Neural crest cell (in vitro differentiated cells): ENCODE results near the gene CHIC1. TPM values are rescaled to one million over a fixed set of nuclear protein-coding genes. Genes with fewer than 3 reads are reported as not detected.
"Not testable (repeated sequence)": the region's sequence is repeated elsewhere in the genome, so short reads cannot be mapped to it uniquely, and the experiment has no call there.

Source experiments
- DNase-seq: peaks from one replicate; pipeline ENCODE4 v3.0.0; 2021; ENCODE audit warnings: low read depth, mixed read lengths, low spot score
- H3K27ac Mint-ChIP-seq: one replicate; pipeline ENCODE4 v1.8.0; 2021; ENCODE audit warnings: mild to moderate bottlenecking, mixed read lengths; ENCODE audit not compliant: unreplicated experiment
- H3K27me3 Mint-ChIP-seq: 2 replicates; pipeline ENCODE4 v1.8.0; 2021; ENCODE audit warnings: low read depth, mild to moderate bottlenecking, mixed read lengths
- H3K36me3 Mint-ChIP-seq: 2 replicates; pipeline ENCODE4 v1.8.0; 2021; ENCODE audit warnings: low read depth, mild to moderate bottlenecking, mixed read lengths
- H3K4me1 Mint-ChIP-seq: 2 replicates; pipeline ENCODE4 v1.8.0; 2021; ENCODE audit warnings: mixed read lengths
- H3K4me3 Mint-ChIP-seq: one replicate; pipeline ENCODE4 v1.8.0; 2021; ENCODE audit warnings: mild to moderate bottlenecking, mixed read lengths
- H3K9me3 Mint-ChIP-seq: 2 replicates; pipeline ENCODE4 v1.8.0; 2021; ENCODE audit warnings: mixed read lengths
- total RNA-seq: library from RNA; stranded (reverse); gene quantifications from 2 replicates; pipeline ENCODE4 v1.2.1, GENCODE V29; 2021
- TF ChIP-seq, protein P1 (sequence below): fragments of 200-600 bp; sonication (generic); conservative IDR thresholded peaks from 2 replicates; pipeline ENCODE4 v1.5.0; 2021; ENCODE audit warnings: antibody characterized with exemption, mild to moderate bottlenecking

Gene CHIC1
- total RNA-seq, 1 donor from 2014 or later = 8.5 TPM

DNA sequence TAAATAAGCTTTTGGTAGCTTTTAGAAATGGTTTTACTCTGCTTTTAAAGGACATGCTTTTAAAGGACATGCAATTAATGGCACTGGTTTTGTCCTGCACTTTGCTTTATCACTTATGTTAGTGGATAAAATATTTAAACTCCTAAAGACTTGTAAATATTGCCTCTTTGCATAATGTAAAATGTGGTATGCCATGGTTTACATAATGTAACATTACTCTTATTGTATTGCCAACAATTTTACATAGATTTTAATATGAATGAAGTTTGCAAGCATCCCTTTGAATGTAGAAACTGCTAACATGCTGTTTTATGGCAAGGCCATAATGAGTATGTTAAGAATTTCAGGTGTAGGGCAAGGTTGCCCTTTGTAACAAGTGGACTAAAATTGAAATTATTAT, 118.4 kb downstream of the CHIC1 start:
- no peak for DNase-seq
- H3K27ac Mint-ChIP-seq = no peak overlapping the region
- no peaks in the 10 kb centered on the region for H3K9me3 Mint-ChIP-seq

GRCh38 chrX:73683236-73683859, 120.4 kb downstream of the CHIC1 start:
- Mint-ChIP-seq H3K9me3 (peaks cover 2% of the 10 kb centered on the region), H3K4me3 (no peak overlapping the region), H3K36me3 (peaks cover 10% of the 10 kb centered on the region), H3K27me3 (no peaks in the 10 kb centered on the region), H3K4me1 (no peaks in the 10 kb centered on the region), H3K27ac (no peak overlapping the region)
- DNase-seq = no peak
- TF ChIP-seq, protein P1, sequence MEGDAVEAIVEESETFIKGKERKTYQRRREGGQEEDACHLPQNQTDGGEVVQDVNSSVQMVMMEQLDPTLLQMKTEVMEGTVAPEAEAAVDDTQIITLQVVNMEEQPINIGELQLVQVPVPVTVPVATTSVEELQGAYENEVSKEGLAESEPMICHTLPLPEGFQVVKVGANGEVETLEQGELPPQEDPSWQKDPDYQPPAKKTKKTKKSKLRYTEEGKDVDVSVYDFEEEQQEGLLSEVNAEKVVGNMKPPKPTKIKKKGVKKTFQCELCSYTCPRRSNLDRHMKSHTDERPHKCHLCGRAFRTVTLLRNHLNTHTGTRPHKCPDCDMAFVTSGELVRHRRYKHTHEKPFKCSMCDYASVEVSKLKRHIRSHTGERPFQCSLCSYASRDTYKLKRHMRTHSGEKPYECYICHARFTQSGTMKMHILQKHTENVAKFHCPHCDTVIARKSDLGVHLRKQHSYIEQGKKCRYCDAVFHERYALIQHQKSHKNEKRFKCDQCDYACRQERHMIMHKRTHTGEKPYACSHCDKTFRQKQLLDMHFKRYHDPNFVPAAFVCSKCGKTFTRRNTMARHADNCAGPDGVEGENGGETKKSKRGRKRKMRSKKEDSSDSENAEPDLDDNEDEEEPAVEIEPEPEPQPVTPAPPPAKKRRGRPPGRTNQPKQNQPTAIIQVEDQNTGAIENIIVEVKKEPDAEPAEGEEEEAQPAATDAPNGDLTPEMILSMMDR = no peak

More for the DNA sequence above, 118.4 kb downstream of the CHIC1 start:
- TF ChIP-seq, protein P1 = no peak
- Mint-ChIP-seq H3K4me1 (no peaks in the 10 kb centered on the region), H3K36me3 (peaks cover 8% of the 10 kb centered on the region), H3K4me3 (no peak overlapping the region), H3K27me3 (no peaks in the 10 kb centered on the region)

GRCh38 chrX:73707014-73707413, 144.0 kb downstream of the CHIC1 start:
- H3K27me3 Mint-ChIP-seq, H3K4me3 Mint-ChIP-seq, H3K36me3 Mint-ChIP-seq, H3K4me1 Mint-ChIP-seq, DNase-seq, H3K27ac Mint-ChIP-seq: not testable (repeated sequence)
- peaks cover 16% of the 10 kb centered on the region for H3K9me3 Mint-ChIP-seq

DNA sequence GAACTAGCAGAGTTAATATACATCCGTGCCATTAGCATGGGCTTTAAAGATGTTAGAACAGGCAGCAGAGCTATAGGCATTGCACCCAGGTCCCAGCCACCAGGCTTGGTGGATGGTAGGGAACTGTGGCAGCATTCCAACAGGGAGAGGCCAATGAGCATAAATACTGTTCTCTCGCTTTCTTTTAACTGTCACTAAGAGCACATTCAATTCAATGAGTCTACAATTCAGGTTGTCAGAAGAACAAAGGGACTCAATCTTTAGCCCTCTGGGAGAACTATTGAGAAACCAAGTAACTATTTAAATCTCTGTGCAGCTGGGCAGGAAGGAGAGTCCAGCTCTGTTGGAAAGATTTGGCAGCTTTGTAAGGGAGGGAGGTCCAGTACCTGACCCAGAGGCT, 165.6 kb downstream of the CHIC1 start:
- no peak for DNase-seq
- Mint-ChIP-seq H3K4me3 (peak overlapping the region; percentile 16), H3K4me1 (peaks cover 23% of the 10 kb centered on the region), H3K36me3 (peaks cover 4% of the 10 kb centered on the region), H3K27ac (no peak overlapping the region), H3K9me3 (peaks cover 7% of the 10 kb centered on the region), H3K27me3 (no peaks in the 10 kb centered on the region)
- TF ChIP-seq, protein P1 = no peak

Other genes starting within 250 kb of the CHIC1 start
- gene CDX4, start 116.1 kb upstream of the CHIC1 start, total RNA-seq = not detected in 2 replicates